HG02840 (cell line): Measurements from ENCODE around the gene NABP2.
A peak's percentile ranks its signal among the peaks of the same experiment; 100 is the strongest.

Experiments used
- ATAC-seq: cut with Tn5 transposase; IDR thresholded peaks from one replicate; pipeline ENCODE4 v1.9.1; 2021; ENCODE audit warnings: mild to moderate bottlenecking, moderate library complexity, moderate number of reproducible peaks; ENCODE audit not compliant: unreplicated experiment, low FRiP score

Gene NABP2

DNA sequence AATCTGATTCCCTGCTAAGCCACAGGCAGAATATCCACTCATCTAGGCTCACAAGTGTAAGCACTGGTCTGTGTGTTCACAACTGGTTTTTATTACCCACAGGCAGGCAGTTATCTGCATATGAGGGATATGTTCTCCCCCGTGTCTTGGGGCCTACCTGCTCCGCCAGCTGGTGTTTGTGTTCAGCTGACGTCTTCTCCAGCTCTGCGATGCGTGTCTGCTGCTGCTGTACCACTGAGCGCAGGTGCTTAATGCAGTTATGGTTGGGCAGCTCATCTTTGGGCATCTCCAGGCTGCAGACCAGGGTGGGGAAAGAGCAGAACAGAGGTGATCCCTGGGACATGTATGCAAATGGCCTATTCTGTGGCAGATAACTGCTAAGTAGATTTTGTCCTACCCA is 16.1 kb upstream of the NABP2 start:
- ATAC-seq = no peak

DNA sequence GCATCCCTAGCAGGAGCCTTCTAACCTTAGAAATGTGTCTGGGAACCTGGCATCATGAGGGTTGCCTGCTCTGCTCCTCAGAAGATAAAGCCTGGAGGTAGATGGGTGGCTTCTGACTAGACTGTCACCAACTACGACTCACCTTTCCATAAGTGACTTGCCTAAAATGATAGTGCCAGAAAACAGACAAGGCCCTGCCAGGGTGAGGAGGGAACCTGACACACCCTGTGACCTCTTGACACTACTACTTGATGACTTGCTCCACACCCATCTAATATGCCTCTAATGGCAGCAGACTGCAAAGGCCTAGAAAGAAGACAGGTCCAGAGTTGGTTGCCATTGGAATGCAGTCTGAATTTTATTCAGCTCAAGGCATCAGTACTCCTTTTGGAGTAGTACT is 11.8 kb upstream of the NABP2 start:
- no peak for ATAC-seq

DNA sequence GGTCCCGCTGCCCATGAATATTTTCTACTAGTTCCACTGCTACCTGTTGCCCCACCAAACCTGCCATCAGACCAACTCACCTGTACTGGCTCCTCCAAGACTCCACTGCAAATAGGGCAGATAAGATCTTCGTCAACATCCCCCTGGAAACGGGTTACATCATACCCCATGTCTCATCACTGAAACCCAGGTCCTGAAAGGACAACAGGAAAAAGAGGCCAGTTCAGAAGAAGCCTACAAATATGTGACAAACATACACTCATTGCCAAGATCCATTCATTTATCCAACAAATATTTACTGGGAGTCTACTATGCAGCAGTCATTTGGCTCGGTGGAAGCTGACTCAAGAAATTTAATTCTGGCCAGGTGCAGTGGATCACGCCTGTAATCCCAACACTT is 10.3 kb upstream of the NABP2 start:
- no peak for ATAC-seq

DNA sequence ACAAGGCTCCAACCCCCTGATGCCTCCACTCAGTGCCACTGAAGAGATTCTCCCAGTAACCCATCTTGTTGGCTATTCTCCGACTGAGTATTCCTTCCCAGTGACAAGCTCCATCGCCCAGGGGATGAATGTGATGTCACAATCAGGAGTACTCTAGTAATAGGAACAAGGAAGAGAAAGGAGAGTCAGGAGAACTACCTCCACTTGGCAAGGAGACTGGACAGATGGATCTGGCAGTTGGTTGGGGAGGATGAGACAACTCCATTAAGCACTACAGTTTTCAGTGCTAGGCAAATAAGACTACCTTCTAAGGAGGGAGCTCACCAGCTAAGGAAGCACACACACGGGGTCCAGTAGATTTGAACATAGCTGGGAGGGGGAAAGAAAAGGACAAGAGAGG is 7.7 kb upstream of the NABP2 start:
- no peak for ATAC-seq

DNA sequence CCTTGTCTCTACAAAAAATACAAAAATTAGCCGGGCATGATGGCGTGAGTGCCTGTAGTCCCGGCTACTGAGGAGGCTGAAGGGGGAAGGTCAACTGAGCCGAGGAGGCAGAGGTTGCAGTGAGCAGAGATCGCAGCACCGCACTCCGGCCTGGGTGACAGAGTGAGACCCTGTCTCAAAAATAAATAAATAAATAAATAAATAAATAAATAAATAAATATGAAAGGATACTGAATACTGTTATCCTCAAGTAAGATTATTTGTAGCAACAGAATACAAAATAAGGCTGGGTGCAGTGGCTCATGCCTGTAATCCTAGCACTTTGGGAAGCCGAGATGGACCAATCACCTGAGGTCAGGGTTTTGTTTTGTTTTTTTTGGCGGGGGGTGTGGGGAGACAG is 4.3 kb upstream of the NABP2 start:
- ATAC-seq = no peak

DNA sequence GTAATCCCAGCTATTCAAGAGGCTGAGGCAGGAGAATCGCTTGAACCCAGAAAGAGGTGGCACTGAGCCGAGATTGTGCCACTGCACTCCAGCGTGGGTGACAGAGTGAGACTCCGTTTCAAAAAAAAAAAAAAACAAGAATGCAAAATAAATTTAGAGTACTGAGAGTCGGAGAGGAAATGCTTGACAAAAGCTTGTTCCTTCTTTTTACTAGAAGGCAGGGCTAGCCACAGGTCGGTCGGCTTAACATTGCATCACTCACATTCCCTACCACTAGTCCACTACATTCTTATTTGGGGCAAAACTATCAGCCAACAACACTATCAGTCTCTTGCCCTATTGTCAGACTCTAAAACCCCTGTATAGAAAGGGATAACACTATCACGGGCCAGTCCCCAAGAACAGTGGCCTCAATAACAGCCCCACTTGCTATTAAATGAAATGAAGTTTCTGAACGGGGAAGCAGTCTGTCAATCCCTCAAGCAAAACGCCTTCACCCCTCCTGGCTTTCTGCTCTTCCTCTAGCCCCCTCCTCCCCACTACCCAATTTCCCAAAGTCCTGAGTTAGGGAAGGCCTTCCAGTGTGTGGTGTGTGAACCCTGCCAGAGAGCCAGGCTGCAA is 3.4 kb upstream of the NABP2 start:
- ATAC-seq = no peak

DNA sequence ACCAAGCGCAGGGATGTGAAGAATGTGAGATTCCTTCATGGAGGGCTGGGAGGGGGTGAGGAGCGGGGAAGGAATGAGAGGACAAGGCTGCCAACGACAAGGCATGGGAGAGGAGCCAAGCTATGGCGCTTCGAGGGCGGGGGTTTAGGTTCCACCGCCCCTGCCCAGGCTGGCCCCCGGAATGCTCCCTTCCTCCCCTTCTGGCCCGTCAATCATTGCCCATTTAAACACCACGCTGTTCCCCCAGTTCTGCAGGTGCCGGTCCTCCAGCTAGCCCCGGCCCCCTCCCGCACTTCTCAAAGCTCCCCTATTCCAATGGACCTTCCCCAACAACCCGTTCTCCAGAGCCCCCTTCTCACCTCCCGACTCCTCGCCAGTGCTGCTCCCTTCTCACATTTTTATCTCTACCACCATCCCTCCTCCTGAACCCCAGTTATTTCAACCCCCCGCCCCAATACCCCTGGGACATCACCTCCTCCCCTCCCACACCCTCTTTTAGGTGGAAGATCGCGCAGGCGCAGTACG is 2.8 kb upstream of the NABP2 start:
- no peak for ATAC-seq

DNA sequence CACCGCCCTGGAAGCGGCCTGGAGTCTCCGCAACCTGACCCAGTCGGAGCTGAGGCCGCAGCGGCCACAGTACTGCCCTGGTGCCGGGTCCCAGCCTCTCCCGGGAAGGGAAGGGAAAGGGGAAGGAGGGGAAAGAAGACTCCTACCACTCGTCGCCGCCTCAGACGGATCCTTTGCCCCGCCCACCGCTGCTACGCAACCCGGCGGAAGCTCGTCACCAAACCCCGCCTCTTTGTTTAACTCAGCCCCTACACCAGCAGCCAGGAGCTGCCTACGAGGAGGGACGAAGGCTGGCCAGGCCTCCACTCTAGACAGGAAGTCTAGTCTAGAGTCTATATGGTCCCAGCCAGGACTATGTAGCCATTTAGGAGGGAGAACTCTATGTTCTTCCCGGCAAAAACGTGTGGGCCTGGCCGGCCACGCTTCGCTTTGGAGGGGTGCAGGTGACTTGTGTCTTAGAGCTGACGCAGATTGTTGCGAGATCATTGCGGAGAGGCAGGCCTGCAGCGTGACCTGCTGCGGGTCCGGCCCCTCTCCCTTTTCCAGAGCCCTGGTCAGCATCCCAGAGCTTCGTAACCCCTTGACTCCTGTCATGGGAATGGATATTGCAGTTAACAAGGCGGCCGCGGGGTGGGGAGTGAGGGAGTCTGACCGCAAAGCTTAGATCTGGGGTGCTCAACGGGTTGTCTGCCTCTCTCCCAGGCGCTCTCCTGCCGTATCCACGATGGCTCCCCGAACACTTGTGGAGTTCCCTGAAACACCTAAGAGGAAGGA is 2.2 kb upstream of the NABP2 start, which contains the start of gene RNF41:
TSS of gene RNF41 (minus strand) at position 166 of the 774 bp plus-strand sequence. CDS start 7,875 bp downstream, outside the sequence.
- ATAC-seq = peak; percentile 82

DNA sequence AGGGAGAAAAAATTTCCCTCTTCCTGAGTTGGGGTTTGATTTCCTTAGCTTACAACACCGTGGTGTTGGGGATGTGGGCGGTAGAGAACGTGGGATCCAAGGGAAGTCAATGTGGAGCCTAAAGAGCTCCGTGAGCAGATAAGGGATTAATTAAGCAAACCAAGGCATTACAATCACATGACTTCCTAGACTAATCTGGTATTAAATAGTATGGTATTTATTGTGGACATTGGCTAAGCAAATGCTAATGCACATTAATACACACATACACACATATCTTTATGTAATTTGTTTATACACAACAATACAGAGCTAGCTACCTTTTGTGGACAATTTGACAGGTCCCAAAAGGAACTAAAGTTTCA is 1.6 kb upstream of the NABP2 start:
- no peak for ATAC-seq

DNA sequence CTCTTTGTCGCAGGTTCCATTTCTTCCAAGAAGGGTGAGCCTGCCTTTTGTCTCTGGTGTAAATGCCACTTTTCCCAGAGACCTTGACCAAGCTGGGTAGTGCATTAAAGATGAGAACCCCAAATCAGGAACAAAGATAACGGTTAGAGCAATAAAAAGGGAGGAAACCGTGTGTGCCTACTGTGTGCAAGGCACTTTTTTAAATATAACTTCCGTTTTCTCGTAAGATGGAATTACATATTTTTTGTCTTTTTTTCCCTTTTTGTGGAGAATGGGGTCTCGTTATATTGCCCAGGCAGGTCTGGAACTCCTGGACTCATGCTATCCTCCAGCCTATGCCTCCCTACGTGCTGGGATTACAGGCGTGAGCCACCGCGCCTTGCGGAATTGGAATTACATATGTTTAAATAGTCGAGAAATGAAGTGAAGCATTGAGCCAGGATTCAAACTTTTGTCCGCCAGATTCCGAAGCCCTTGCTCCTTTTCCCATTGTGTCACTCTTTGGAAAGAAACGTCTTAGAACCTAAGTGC is 506 bp upstream of the NABP2 start:
- no peak for ATAC-seq

DNA sequence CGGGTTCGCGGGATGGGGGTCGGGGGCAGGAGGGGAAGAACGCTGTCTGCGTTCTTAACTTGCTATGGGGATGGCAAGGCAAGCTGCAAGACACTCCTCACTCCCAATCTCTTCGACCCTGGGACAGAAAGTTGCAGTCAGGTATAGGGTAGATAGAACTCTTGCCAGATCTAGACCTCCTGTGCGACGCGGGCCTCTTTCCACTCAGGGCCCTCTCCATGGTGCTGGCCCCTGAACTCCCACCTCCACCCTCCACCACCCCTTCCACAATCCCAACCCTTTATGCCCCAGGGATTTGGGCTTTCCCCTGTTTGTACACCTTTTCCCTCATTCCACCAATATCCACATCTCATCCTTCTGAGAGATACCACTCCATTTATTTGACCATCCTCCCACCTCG is 812 bp downstream of the NABP2 start:
- ATAC-seq = no peak

DNA sequence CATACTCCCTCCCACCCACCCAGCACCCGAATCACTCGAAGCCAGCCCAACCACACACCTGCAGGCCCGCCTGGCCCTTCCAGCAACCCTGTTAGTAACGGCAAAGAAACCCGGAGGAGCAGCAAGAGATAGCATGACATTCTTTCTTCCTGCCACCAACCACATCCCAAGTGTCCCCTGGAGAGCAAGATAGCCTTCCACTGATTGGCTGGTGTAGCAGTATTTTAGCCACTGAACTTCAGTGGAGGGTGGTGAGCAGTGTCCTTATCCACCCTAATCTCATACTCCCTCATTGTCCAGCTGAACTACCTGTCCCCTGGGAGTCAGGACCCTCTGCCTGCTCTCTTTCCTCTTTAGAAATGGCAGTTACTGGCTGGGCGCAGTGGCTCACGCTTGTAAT is 4.9 kb downstream of the NABP2 start:
- ATAC-seq = no peak

DNA sequence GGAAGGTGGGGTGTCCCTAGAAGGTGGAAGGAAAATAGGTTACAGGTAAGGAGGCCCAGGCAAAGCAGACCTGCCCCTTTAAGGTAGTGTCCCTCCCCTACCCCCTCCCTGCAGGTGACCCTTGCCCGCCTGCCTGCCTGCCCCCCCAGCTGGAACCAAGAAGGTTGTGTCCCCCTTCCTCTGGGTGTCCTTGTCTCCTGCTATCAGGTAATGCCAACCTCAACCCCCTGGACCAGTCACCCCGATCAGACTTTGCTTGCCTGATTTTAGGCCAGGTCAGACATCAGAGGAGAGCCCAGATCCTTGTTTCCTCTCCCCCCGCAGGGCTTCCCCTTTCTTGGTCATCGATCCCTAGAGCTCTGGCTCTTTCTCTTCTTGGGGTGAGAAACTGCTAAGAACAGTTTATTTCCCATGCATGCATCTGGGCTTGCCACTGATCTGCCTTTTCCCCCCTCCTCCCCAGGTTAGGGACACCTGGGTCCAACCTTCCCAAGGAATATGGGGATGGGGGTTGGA is 5.8 kb downstream of the NABP2 start, which contains the start of gene SLC39A5:
TSS of gene SLC39A5 (plus strand) at position 136 of the 516 bp plus-strand sequence. CDS start 1,224 bp downstream, outside the sequence.
- no peak for ATAC-seq

DNA sequence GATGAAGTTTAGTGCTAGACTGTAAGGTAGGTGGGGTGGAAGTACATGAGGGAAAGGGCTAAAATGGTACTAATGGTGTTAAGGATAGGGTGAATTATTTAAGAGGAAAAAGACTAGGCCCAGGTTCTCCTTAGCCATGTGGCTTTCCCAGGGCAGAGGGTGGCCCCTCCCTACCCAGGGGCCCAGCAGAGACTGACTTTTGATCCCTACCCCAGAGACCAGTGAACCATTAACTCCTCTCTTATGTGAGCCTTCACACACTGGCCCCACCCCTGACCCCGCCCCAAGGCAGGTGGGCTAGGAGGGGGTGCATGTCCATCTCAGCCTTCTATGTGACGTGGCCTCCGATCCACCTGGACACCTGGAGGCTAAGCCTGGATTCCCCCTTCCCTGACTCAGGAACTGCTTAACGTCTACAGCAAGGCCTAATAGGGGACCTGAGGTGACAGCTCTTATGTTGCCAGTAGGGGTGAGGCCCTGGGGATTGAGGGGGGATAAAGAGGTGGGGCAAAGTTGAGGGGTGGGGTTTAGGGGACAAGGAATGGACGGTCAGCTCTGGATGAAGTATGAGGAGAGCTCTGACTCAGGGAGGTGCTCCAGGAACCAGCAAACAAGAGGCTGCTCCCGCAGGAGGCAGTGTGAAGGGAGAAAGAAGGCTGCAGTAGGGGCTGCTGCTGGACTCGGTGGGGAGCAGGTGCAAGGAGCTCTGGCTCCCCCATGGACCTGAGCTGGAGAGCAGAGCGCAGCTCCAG is 6.5 kb downstream of the NABP2 start:
- no peak for ATAC-seq

DNA sequence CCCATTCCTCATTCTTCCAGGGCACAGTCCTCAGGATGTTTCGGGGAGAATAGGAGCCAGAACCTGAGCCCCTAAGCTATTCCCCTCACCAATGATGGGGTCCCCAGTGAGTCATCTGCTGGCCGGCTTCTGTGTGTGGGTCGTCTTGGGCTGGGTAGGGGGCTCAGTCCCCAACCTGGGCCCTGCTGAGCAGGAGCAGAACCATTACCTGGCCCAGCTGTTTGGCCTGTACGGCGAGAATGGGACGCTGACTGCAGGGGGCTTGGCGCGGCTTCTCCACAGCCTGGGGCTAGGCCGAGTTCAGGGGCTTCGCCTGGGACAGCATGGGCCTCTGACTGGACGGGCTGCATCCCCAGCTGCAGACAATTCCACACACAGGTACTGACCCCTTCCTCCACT is 7.0 kb downstream of the NABP2 start:
- no peak for ATAC-seq

DNA sequence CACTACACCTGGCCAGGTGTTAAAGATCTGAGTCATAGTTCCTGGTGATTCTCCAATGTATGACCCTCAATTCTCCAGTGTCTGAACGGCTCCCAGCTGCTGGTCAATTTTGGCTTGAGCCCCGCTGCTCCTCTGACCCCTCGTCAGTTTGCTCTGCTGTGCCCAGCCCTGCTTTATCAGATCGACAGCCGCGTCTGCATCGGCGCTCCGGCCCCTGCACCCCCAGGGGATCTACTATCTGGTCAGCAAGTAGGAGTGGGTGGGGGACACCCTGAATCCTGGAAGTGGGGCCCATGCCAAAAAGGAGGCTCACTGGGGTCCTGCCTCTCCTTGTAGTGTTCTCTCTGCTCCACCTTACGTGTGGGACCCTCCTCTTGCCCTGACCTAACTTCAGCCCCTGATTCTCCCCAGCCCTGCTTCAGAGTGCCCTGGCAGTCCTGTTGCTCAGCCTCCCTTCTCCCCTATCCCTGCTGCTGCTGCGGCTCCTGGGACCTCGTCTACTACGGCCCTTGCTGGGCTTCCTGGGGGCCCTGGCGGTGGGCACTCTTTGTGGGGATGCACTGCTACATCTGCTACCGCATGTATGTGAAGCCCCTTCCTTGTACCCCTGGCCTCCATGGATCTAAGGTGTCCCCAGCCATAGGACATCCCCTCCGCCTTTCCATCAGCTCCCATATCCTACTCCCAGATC is 10.7 kb downstream of the NABP2 start:
- no peak for ATAC-seq

DNA sequence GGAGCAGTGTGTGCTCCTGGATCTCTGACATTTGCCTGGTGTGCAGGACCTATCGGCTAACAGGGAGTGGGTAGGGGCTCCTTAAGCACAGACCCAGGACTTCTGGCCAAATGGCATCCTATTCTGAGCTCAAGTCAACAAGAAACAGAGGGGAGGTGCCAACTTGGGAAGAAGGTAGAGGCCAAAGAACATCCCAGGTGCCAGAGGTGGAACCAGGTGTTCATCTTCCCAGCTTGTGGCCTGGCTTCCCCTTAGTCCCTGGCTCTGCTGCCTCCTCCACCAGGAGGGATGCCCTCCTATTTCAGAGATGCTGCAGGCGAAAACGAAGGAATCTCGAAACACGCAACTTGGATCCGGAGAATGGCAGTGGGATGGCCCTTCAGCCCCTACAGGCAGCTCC is 11.9 kb downstream of the NABP2 start:
- ATAC-seq = no peak

DNA sequence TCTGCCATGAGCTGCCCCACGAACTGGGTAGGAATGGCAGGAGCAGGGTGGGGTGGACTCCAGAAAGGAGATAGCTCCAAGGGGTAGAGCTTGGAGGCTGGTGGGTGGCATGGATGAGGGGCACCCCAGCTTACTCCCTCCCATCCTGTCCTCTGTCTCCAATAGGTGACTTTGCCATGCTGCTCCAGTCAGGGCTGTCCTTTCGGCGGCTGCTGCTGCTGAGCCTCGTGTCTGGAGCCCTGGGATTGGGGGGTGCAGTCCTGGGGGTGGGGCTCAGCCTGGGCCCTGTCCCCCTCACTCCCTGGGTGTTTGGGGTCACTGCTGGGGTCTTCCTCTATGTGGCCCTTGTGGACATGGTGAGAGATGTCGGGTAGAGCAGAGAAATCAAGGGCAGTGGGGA is 12.8 kb downstream of the NABP2 start:
- ATAC-seq = no peak

DNA sequence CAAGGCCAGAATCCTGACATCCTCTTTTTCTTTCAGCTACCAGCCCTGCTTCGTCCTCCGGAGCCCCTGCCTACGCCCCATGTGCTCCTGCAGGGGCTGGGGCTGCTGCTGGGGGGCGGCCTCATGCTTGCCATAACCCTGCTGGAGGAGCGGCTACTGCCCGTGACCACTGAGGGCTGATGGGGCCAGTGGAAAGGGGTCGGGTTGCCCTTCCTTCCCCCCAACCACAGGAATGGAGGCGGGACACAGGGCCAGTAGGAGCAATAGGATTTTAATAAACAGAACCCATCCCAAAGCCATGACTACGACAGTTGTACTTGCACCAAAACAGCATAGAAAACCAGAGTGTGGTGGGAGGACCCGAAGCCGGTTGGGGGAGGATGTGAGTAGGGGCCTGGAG is 13.4 kb downstream of the NABP2 start:
- ATAC-seq = no peak
